D341Med (cell line): Measurements from ENCODE around the gene TRMT2A.
"Not testable (repeated sequence)": the region's sequence is repeated elsewhere in the genome, so short reads cannot be mapped to it uniquely, and the experiment has no call there.

Experiments
- DNase-seq: peaks from one replicate; pipeline ENCODE4 v3.0.0; 2012; ENCODE audit warnings: low spot score

Gene TRMT2A

GRCh38 chr22:20086101-20086599, 30.9 kb downstream of the TRMT2A start:
- DNase-seq = no peak

GRCh38 chr22:20085651-20086050, 31.4 kb downstream of the TRMT2A start:
- no peak for DNase-seq

DNA sequence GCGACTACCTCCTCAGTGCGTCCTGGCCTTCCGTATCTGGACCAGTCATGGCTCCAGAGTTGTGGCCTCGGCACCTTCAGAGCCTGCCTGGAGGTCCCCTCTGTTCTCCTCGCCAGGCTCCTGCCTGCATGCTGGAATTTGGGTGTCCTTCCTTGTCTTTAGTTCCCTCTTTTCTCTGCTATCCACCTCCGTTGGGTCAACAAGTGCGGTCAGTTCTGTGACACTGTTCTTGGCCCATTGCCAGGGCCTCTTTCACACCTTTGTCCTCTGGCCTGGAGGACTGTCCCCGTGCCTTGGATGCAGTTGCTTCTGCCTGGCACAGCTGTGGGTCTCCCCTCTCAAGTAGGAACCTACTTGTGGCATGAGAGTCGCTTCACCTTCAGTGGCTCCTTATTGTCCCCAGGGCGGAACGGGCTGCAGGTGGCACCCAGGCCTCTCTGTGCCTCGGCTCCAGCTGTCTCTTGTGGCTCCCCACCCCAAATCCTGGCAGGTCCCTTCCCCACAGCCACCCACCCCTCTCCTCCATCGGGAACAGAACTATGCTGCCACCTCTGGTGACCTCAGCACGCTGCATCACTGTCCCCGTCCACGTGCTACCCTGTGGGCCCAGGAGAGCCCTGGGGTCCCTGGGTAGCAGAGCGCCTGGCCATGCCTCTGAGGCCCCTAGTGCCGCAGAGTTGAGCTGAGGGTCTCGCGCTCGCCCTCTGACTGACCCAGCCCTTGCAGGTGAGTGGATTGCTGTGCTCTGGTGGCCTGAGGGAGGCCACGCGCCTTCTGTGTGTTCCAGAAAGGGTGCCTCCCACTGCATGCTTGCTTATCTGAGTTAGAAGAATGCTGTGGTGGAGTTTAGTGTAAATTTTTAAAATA, 32.2 kb downstream of the TRMT2A start:
- peak; percentile 70 for DNase-seq

GRCh38 chr22:20083891-20084546, 33.0 kb downstream of the TRMT2A start:
- DNase-seq = no peak

- peak; percentile 3 for DNase-seq
Measured at GRCh38 chr22:20083157-20083890, 33.7 kb downstream of the TRMT2A start.

DNA sequence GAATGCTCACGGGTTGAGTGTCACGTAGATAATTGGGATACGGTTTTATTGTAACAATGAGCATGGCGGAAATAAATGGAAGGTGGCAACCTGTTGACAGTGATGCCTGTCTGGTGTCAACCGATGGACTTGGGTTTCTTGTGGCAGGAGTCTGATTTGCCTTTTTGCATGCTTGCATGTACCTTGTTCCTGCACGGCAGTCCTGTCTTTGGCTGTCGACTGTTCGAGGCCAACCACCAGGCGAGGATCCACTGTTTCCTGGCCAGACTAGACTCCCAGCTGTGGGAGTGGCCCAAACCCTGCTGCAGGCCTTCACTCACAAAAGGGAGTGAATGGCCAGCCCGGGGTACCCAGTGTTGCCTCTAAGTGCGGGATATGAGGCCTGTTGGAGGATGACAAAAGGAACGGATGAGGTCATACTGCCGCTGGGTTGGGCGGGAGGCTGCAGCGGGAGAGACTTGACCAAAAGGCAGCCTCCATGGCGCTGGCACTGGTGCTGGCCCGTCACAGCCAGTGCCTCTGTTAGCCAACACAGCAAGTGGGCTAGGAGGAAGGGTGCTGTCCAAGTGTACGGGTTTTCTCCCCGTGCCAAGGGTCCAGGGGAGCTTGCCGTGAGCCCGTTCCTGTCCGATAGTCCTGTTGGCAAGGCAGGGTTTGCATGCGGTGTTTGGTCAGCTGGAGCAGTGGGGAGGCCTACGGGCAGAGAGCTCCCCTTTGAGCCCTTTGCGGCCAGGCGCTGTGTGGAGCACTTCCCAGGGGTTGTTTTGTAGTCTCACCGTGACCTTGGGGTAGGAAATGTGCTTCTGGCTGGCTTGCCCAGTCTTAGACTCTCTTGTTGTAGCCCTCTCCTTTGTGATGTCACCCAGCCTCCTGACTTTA, 36.0 kb downstream of the TRMT2A start:
- no peak for DNase-seq

GRCh38 chr22:20080445-20080775, 36.6 kb downstream of the TRMT2A start:
- DNase-seq = peak; percentile 88

GRCh38 chr22:20079745-20080444, 37.1 kb downstream of the TRMT2A start, which contains the start of gene DGCR8:
DGCR8 (plus strand) TSS chr22:20080241; CDS start chr22:20085964, 5,723 bp downstream.
- peak; percentile 99 for DNase-seq

DNA sequence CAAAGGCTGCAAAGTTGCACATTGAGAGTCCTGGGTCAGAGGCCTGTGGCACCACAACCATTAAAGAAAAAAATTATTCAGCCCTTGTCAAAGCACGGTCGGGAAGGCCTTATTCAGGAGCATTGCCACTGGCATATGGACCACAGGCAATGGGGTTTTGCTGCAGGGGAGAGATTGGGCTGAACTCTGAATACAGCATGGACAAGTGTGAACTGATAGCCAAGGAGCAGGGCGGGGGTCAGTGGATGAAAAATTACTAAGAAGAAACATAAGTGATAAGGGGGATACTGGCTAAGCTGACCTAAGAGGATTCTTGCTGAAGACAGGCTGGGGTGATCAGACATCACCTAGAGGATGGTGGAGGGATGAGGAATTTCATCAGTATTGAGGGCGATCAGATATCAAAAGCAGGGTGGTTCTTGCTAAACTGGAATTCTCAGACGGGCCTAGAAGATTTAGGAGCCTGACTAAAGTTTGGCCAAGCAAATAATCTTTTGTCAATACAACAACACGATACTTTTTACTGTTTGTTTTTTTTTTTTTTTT, 40.3 kb downstream of the TRMT2A start:
- DNase-seq = no peak

GRCh38 chr22:20071524-20071972, 45.5 kb downstream of the TRMT2A start:
- DNase-seq = no peak

DNA sequence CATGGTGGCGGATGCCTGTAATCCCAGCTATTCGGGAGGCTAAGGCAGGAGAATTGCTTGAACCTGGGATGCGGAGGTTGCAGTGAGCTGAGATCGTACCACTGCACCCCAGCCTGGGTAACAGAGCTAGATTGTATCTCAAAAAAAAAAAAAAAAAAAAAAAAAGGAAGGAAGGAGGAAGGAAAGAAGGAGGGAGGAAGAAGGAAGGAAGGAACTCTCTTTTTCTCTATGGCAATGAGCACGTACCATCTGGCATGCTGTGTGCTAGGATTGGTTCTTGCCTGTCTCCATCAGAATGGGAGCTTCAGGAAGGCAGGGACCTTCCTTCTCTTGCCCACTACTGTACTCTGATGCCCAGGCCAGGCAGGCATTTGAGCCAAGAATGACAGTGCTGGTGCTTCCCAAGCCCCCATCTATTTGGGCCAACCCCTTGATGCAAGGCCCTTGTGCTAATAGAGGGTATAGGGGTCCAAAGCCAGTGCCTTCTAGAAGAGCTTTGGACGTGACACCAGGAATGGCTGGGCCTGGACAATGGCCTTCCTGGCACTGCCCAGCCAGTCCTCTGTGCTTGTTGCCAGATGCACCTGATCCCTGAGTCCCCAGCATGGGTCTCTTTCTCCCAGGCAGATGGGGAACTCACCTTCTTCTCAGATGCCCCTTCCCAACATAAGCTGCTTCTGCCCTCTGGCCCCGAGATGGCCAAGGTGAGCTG, 47.5 kb downstream of the TRMT2A start:
- DNase-seq = no peak

DNA sequence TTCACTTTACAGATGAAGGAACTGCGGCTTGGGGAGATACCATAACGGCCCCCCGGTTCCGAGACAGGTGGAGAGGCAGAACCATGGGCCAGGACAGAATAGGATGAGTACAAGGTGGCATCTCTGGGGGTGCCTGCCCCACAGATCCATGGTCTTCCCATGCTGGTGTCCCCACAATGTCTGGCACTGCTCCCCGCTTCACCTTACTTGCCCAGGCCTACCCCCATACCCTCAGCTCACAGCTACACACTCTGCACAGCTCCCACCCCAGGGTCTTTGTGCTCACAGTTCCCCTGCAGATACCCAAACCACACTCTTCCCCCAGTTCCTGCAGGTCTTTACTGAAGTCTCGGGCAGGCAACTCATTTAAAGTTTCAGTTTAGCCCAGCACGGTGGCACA, 48.4 kb downstream of the TRMT2A start:
- DNase-seq = no peak

DNA sequence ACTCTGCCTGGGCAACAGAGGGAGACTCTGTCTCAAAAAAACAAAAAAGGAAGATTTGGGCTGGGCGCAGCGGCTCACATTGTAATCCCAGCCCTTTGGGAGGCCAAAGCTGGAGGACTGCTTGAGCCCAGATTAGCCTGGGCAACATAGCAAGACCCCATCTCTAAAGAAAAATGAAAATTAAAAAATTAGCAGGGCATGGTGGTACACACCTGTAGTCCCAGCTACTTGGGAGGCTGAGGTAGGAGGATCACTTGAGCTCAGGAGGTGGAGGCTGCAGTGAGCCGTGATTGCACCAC, 49.7 kb downstream of the TRMT2A start:
- DNase-seq = not testable (repeated sequence)

DNA sequence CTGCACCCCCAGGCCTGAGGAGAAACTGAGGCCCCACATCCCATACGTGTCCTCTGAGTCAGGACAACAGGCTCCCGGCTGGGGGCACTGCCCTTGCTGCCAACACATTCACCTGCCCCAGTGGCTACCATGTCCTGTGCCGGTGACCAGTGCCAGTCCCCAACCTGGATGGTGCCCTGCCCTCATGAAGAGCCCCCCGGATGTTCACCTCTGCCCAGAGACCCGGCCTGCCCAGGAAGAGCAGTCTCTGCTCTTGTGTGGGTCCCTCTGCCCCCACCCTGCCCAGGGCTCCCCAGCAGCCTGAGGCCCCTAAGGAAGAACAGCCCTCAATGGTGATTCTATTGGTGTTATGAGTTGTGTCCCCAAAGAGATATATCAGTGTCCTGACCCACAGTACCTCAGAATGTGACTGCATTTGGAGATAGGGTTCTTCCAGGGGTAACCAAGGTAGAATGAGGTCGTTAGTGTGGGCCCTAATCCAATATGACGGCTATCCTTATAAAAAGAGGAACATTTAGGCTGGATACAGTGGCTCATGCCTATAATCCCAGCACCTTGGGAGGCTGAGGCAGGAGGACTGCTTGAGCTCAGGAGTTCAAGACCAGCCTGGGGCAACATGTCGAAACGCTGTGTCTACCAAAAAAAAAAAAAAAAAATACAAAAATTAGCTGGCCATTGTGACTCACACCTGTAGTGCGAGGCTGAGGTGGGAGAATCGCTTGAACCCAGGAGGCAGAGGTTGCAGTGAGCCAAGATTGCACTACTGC, 50.2 kb downstream of the TRMT2A start:
- DNase-seq = no peak

DNA sequence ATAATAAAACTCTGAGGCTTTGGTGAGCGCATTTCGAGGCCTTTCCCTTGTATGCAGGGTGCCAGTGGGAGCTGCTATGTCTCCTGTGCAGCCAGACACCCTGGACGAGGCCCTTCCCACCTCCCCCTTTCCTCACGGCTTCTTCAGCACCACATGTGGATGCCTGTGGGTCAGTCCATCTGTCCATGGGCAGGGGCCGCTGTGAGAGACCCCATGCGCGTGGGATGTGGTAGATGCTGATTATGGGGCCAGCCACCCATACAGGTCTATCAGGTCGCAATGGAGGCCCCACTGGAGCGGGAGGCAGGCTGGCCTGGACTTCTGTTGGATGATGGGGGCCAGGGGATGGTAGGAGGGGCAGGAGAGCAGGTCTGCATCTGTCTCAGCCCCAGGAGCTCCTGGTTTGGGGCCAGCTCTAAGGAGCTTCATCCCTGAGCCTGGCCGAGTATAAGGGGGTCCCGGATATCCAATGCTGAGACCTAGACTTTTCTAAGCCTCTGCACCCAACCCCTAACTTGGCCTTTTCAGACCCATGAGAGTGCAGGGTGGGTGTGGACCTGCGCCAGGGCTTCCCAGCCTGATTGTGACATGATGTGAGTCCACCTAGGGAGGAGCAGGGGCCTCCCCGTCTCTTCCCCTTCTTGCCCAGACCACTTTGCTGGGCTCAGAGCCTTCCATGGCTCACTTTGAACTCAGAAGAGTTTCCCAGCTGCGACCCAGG, 51.0 kb downstream of the TRMT2A start:
- no peak for DNase-seq

- no peak for DNase-seq
Measured at GRCh38 chr22:20064545-20065262, 52.3 kb downstream of the TRMT2A start.

- no peak for DNase-seq
Measured at GRCh38 chr22:20064140-20064480, 52.9 kb downstream of the TRMT2A start.
